ENCODE results near the gene XRCC4. TPM values are rescaled to one million over a fixed set of nuclear protein-coding genes. Genes with fewer than 3 reads are reported as not detected.

Gene XRCC4
- total RNA-seq, 1 donor, result 8.0 TPM

DNA sequence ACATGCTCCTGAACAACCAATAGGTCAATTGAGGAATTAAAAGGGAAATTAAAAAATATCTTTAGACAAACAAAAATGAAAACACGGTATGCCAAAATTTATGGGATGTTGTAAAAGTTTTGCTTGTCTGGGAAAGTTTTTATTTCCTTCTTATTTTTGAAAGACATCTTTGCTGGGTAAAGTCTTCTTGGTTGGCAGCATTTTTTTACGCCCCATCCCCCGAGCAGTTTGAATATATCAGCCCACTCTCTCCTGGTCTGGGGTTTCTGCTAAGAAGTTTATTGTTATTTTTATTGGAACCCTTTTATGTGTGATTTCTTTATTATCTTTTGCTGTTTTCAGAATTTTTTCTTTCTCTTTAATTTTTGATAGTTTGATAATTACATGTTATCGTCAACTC is 16.3 kb downstream of the XRCC4 start:
- peaks cover 33% of the 10 kb centered on the region for H3K4me1 ChIP-seq (ENCODE audit: insufficient read depth, low read length)
- no peaks in the 10 kb centered on the region for H3K36me3 ChIP-seq (ENCODE audit: insufficient read depth, low read length)
- H4K20me1 ChIP-seq (ENCODE audit: insufficient read depth, low read length), result peaks cover 2% of the 10 kb centered on the region
- TF ChIP-seq, protein P1, sequence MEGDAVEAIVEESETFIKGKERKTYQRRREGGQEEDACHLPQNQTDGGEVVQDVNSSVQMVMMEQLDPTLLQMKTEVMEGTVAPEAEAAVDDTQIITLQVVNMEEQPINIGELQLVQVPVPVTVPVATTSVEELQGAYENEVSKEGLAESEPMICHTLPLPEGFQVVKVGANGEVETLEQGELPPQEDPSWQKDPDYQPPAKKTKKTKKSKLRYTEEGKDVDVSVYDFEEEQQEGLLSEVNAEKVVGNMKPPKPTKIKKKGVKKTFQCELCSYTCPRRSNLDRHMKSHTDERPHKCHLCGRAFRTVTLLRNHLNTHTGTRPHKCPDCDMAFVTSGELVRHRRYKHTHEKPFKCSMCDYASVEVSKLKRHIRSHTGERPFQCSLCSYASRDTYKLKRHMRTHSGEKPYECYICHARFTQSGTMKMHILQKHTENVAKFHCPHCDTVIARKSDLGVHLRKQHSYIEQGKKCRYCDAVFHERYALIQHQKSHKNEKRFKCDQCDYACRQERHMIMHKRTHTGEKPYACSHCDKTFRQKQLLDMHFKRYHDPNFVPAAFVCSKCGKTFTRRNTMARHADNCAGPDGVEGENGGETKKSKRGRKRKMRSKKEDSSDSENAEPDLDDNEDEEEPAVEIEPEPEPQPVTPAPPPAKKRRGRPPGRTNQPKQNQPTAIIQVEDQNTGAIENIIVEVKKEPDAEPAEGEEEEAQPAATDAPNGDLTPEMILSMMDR (IDR thresholded peaks at IDR 0.05; ENCODE audit: extremely low read depth, low read depth, low read length), result no peak
- DNase-seq (ENCODE audit: insufficient read length, low spot score, missing footprints), result no peak
- no peak overlapping the region for H2AFZ ChIP-seq (ENCODE audit: low read length)
- H3K9me3 ChIP-seq (ENCODE audit: low read depth, low read length), result no peaks in the 10 kb centered on the region
- peaks cover 3% of the 10 kb centered on the region for H3K79me2 ChIP-seq (ENCODE audit: insufficient read depth, low read length)
- H3K4me3 ChIP-seq (ENCODE audit: insufficient read depth, low read length), result no peak overlapping the region
- H3K4me2 ChIP-seq (ENCODE audit: insufficient read depth, low read length), result no peak overlapping the region
- no peaks in the 10 kb centered on the region for H3K27me3 ChIP-seq (ENCODE audit: insufficient read depth, low read length)
- H3K27ac ChIP-seq (ENCODE audit: low read depth, low read length), result no peak overlapping the region

- Histone ChIP-seq H3K27me3 (ENCODE audit: insufficient read depth, low read length) (no peaks in the 10 kb centered on the region), H2AFZ (ENCODE audit: low read length) (peak overlapping the region; percentile 5), H4K20me1 (ENCODE audit: insufficient read depth, low read length) (peaks cover 2% of the 10 kb centered on the region), H3K4me1 (ENCODE audit: insufficient read depth, low read length) (peaks cover 33% of the 10 kb centered on the region), H3K27ac (ENCODE audit: low read depth, low read length) (peak overlapping the region; percentile 61), H3K4me2 (ENCODE audit: insufficient read depth, low read length) (peak overlapping the region; percentile 9), H3K4me3 (ENCODE audit: insufficient read depth, low read length) (no peak overlapping the region), H3K79me2 (ENCODE audit: insufficient read depth, low read length) (no peaks in the 10 kb centered on the region), H3K36me3 (ENCODE audit: insufficient read depth, low read length) (no peaks in the 10 kb centered on the region), H3K9me3 (ENCODE audit: low read depth, low read length) (no peaks in the 10 kb centered on the region)
- TF ChIP-seq, protein P1 (IDR thresholded peaks at IDR 0.05; ENCODE audit: extremely low read depth, low read depth, low read length), result no peak
- no peak for DNase-seq (ENCODE audit: insufficient read length, low spot score, missing footprints)
Observed at GRCh38 chr5:83095163-83095956, 18.0 kb downstream of the XRCC4 start.

DNA sequence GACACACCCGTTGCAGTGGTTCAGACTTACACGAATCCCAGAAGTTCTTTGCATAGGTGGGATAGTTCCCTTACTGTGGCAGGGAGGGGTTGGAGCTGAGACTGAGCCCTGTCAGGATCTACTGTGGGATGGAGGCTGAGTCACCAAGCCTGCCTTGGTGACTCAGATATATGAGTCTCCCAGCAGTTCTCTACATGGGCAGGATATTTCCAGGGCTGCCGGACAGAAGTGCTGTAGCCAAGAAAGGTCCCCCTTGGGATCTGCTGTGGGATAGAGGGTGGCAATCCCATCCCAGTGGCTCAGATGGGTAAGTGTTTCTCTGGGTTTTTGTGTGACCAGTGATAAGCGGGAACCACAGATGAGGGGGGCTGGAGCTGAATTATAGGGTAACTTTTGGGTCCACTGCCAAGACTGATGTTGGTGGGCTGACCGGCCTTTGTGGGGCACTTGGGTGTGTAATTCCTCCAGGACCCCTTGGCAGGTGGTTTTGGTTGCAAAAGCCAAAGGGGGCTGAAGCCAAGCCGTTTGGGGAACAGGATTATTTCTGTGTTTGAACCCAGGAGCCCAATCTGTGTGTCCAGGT is 18.7 kb downstream of the XRCC4 start:
- peak overlapping the region; percentile 5 for H2AFZ ChIP-seq (ENCODE audit: low read length)
- no peaks in the 10 kb centered on the region for H3K27me3 ChIP-seq (ENCODE audit: insufficient read depth, low read length)
- H3K4me2 ChIP-seq (ENCODE audit: insufficient read depth, low read length), result peak overlapping the region; percentile 9
- H4K20me1 ChIP-seq (ENCODE audit: insufficient read depth, low read length), result peaks cover 2% of the 10 kb centered on the region
- H3K4me1 ChIP-seq (ENCODE audit: insufficient read depth, low read length), result peaks cover 33% of the 10 kb centered on the region
- no peaks in the 10 kb centered on the region for H3K36me3 ChIP-seq (ENCODE audit: insufficient read depth, low read length)
- peak; percentile 86 for DNase-seq (ENCODE audit: insufficient read length, low spot score, missing footprints)
- H3K9me3 ChIP-seq (ENCODE audit: low read depth, low read length), result no peaks in the 10 kb centered on the region
- no peaks in the 10 kb centered on the region for H3K79me2 ChIP-seq (ENCODE audit: insufficient read depth, low read length)
- peak overlapping the region; percentile 1 for H3K4me3 ChIP-seq (ENCODE audit: insufficient read depth, low read length)
- TF ChIP-seq, protein P1 (IDR thresholded peaks at IDR 0.05; ENCODE audit: extremely low read depth, low read depth, low read length), result no peak
- H3K27ac ChIP-seq (ENCODE audit: low read depth, low read length), result peak overlapping the region; percentile 61

DNA sequence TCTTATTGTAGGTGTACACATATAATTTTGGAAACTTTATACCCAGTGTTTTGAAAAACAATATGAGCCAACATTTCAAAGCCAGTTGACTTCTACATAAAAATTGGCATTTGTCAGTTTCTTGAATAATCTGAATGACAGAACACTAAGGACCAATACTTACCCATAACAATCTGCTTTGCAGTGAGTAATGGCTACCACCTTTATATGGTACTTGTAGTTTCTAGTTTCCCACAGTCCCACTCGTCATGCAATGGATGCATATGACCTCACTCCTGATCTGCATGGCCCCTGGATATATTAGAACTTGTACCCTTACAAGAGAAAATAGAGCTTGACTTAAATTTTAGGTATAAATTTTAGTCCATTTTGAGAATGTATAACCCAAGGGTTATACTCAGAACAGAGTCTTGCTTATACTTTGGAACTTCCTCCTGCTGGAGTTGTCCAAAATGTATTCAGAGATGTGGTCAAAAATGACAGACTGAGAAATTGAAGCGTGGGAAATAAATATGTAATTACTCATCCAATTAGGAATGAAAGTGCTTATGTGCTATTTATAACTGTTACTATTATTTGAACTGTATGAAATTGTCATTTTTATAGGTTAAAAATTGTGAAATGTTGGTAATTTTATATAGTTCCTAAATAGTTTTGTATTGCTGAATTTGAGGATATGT is 19.5 kb downstream of the XRCC4 start:
- no peaks in the 10 kb centered on the region for H3K27me3 ChIP-seq (ENCODE audit: insufficient read depth, low read length)
- H3K4me3 ChIP-seq (ENCODE audit: insufficient read depth, low read length), result no peak overlapping the region
- H4K20me1 ChIP-seq (ENCODE audit: insufficient read depth, low read length), result peaks cover 2% of the 10 kb centered on the region
- H3K4me1 ChIP-seq (ENCODE audit: insufficient read depth, low read length), result peaks cover 33% of the 10 kb centered on the region
- no peaks in the 10 kb centered on the region for H3K79me2 ChIP-seq (ENCODE audit: insufficient read depth, low read length)
- H3K27ac ChIP-seq (ENCODE audit: low read depth, low read length), result peak overlapping the region; percentile 61
- peak; percentile 52 for DNase-seq (ENCODE audit: insufficient read length, low spot score, missing footprints)
- TF ChIP-seq, protein P1 (IDR thresholded peaks at IDR 0.05; ENCODE audit: extremely low read depth, low read depth, low read length), result no peak
- peak overlapping the region; percentile 15 for H3K4me2 ChIP-seq (ENCODE audit: insufficient read depth, low read length)
- no peaks in the 10 kb centered on the region for H3K36me3 ChIP-seq (ENCODE audit: insufficient read depth, low read length)
- H3K9me3 ChIP-seq (ENCODE audit: low read depth, low read length), result no peaks in the 10 kb centered on the region
- H2AFZ ChIP-seq (ENCODE audit: low read length), result no peak overlapping the region
